ENCODE measurements around the gene SPINK5.

DNA sequence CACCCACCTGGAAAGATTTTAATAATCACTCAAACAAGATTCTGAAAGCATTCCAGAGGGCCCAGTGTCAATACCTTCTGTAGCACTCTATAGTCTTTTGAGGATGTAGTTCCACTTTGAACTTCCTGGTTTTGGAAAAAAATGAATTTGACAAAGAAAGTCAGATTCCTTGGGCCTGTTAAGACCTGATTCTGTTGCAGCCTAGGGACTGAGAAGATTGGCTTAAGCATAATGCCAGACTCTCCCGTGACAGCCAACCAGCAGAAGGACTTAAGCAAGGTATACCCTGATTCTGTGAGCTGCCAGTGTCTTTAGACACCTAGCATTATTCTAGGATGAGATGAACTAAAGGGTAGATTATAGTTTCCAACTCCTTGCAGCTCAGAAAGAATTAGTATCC lies 6.8 kb downstream of the SPINK5 start:
- TF ChIP-seq, protein P1, sequence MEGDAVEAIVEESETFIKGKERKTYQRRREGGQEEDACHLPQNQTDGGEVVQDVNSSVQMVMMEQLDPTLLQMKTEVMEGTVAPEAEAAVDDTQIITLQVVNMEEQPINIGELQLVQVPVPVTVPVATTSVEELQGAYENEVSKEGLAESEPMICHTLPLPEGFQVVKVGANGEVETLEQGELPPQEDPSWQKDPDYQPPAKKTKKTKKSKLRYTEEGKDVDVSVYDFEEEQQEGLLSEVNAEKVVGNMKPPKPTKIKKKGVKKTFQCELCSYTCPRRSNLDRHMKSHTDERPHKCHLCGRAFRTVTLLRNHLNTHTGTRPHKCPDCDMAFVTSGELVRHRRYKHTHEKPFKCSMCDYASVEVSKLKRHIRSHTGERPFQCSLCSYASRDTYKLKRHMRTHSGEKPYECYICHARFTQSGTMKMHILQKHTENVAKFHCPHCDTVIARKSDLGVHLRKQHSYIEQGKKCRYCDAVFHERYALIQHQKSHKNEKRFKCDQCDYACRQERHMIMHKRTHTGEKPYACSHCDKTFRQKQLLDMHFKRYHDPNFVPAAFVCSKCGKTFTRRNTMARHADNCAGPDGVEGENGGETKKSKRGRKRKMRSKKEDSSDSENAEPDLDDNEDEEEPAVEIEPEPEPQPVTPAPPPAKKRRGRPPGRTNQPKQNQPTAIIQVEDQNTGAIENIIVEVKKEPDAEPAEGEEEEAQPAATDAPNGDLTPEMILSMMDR (IDR thresholded peaks at IDR 0.05 in 8 of 11, conservative IDR thresholded peaks at IDR 0.05 in 3 of 11) = no peak
- TF ChIP-seq POLR2A (IDR thresholded peaks at IDR 0.05) = no peak
- TF ChIP-seq POLR2AphosphoS5 (IDR thresholded peaks at IDR 0.05) = no peak

All from spleen (tissue), 7 donors.